ENCODE results near the gene TRPV3.

Gene TRPV3

DNA sequence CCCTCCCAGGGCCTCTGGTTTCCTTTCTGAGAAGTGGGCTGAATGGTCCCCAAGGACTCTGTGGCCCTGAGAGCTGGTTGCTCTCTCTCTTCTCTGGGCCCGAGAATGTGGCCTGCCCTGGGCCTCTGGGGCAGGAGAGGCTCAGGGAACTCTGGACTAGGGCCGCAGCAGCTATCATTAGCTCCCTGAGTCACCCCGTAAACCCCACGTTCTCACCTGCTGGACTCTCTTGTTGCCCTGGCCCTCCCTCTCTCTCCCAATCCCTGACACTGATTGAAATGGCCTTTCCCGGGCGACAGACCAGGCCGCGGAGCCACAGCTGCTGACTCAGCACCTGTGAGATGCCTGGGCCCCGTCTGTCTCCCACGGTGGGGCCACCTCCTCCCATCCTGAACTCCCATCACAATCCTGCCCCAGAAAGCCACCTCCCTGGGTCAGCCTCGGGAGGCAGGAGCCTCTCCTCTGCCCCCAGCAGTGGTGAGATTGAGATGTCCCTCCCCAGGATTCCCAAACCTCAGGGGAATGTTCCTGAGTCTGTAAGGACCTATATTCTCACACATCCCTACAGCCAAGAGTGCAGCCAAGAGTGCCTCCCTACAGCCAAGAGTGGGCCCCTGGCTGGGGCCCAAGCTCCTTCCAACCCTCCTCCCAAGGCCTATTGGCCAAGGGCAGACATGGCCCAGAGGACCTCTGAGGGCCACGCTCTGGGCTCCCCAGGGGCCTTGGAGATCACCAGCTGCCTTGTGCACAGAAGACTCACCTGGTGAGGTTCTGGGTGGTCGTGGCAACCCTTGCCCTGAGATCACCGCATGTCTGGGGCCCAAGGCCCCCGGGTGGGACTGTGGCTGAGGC lies 470 bp downstream of the TRPV3 start:
- CTCF ChIA-PET, result interaction anchor here (1.4 to 6.2 kb wide), 3 partner anchors 9 to 79 kb away, joined by 6 to 37 read pairs (median 7); partner anchors contain the start of genes CTNS and SHPK
- POLR2A ChIA-PET, result no interaction called here
- TF ChIP-seq, protein P1, sequence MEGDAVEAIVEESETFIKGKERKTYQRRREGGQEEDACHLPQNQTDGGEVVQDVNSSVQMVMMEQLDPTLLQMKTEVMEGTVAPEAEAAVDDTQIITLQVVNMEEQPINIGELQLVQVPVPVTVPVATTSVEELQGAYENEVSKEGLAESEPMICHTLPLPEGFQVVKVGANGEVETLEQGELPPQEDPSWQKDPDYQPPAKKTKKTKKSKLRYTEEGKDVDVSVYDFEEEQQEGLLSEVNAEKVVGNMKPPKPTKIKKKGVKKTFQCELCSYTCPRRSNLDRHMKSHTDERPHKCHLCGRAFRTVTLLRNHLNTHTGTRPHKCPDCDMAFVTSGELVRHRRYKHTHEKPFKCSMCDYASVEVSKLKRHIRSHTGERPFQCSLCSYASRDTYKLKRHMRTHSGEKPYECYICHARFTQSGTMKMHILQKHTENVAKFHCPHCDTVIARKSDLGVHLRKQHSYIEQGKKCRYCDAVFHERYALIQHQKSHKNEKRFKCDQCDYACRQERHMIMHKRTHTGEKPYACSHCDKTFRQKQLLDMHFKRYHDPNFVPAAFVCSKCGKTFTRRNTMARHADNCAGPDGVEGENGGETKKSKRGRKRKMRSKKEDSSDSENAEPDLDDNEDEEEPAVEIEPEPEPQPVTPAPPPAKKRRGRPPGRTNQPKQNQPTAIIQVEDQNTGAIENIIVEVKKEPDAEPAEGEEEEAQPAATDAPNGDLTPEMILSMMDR (IDR thresholded peaks at IDR 0.05; ENCODE audit: control extremely low read depth, extremely low read depth, low read depth, missing control alignments), result no peak
- peak; percentile 58 for DNase-seq (ENCODE audit: extremely low spot score)

DNA sequence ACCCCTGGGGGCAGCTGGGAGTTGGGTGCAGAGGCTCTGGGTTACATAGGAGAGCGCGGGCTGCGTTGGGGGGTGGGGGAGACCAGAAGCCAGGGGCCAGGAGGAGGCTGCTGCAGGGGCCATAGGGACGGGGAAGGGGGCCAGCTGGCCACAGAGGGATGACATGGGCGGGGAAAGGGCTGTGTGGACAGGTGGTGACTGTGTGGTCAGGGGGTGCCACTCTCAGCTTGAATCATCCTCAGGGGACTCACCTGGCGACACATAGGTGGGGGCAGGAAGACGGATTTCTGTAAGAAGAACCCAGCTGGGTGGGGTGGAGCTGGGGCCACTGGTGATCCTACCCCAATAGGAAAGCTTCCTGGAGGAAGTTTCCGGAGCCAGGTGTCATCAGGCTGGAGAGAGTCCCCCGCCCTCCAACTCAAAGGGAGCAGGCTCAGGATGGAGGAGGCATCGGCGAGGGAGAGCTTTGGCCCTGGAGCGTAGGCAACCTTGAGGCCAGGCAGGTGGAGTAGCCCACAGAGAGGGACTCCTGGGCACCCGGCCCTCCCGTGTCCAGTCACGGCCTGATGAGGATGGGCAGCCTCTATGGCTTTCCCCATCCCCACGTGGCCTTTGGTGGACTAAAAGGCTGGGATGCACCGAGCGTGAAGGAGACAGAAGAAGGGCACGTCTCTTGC lies 1.2 kb downstream of the TRPV3 start:
- ChIA-PET POLR2A (no interaction called here), CTCF (interaction anchor here (1.3 to 6.2 kb wide), 4 partner anchors 9 to 80 kb away, joined by 3 to 37 read pairs (median 6); partner anchors contain the start of genes CTNS and SHPK)
- DNase-seq (ENCODE audit: extremely low spot score), result no peak
- TF ChIP-seq, protein P1 (IDR thresholded peaks at IDR 0.05; ENCODE audit: control extremely low read depth, extremely low read depth, low read depth, missing control alignments), result no peak

DNA sequence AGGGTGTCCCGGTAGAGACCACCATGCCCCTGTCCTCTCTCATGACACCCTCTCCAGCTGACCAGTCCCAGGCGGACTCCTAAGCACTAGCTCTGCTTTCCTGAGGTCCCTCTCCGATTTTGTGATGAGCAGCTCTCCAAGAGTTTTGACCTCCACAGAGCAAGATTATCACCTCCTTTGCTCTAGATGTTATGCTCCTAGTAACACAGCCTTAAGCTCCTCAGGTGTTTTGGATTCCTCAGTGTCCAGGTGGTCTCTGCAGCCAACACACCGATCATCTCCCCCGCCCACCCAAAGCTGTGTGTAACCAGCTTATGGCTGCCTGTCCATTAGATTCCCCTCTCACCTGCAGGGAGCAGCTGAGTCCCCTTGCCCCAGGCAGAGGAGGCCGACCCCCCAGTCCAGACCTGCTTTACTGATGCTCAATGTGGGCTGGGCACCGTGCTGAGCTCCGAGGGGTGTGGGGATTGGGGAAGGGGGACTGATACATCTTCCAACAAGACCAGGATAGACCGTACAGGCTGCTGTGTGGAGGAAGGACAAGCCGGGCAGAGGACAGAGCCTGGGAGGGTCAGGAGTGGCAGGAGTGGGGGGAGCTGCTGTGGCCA lies 2.3 kb downstream of the TRPV3 start:
- POLR2A ChIA-PET, result interaction anchor here (1.2 kb wide), 1 partner anchor 13 kb away, joined by 3 read pairs; no protein-coding TSS in a partner anchor
- TF ChIP-seq, protein P1 (IDR thresholded peaks at IDR 0.05; ENCODE audit: control extremely low read depth, extremely low read depth, low read depth, missing control alignments), result no peak
- CTCF ChIA-PET, result interaction anchor here (1.2 to 6.2 kb wide), 6 partner anchors 8 to 179 kb away, joined by 3 to 37 read pairs (median 6); partner anchors contain the start of genes CTNS and SHPK
- DNase-seq (ENCODE audit: extremely low spot score), result no peak

DNA sequence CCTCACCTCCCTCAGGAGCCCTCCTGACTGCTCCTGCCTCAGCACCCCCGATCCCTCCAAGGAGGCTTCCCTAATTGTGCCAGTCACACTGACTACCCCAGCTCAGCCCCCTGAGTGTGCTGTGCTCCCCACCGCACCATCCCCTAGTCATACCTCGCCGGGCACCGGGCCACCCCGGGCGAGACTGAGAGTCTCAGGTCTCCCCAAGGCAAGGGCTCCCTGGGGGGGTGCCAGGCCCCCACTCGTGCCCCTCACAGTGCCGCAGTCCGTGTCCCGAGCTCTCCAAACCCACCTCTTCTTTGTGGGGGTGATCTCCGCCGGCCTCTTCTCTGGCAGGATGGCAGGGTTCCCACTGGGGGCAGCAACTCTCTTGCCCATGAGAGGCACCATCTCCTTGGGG lies 3.2 kb downstream of the TRPV3 start:
- POLR2A ChIA-PET, result interaction anchor here (1.2 kb wide), 1 partner anchor 12 kb away, joined by 3 read pairs; no protein-coding TSS in a partner anchor
- TF ChIP-seq, protein P1 (IDR thresholded peaks at IDR 0.05; ENCODE audit: control extremely low read depth, extremely low read depth, low read depth, missing control alignments), result no peak
- CTCF ChIA-PET, result interaction anchor here (0.6 to 6.2 kb wide), 3 partner anchors 17 to 22 kb away, joined by 3 to 37 read pairs (median 5); no protein-coding TSS in a partner anchor
- no peak for DNase-seq (ENCODE audit: extremely low spot score)

DNA sequence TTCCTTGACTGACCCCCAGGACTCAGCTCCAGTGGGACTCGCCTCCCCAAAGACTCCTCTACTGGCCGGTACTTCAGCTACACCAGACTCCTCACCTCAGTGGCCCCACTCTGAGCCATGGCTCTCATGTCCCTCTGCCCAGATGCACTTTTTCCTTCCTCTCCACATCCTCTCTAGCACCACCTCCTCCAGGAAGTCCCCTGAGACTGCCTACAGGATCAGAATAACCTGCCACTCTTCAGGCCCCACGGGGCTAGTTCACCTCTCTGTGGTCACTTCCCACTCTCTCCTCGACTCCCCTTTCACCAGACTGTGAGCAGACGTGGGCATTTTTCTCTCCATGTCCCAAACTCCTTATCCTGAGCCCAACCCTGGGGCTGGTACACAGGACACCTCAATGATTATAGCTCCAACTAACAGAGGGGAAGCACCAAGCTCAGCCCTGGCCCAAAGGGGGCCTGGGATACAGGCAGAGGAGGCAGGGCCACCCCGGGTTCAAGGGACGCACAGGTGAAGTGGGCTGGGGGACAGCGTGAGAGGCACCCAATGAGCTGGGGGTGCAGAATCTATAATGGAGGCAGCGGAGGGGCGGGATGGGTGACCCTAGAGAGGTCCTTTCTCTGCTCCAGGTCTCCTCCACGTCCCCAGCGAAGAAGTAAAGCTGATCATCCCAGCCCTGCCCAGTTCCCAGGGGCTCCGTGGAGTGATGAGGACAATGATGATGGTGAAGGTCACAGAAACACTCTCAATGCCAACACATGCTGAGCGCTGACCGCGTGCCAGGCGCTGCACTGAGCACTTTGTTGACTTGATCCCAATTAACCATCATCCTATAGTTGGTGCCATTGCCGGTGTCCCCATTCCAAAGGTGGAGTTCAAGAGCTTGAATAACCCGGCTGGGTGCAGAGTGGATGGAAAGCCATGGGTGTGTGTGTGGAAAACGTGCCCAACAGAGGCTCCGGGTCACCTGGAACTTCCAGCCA lies 3.9 kb downstream of the TRPV3 start:
- ChIA-PET CTCF (interaction anchor here (1.5 to 6.2 kb wide), 2 partner anchors 18 kb away, joined by 5 to 37 read pairs; no protein-coding TSS in a partner anchor), POLR2A (no interaction called here)
- no peak for DNase-seq (ENCODE audit: extremely low spot score)
- TF ChIP-seq, protein P1 (IDR thresholded peaks at IDR 0.05; ENCODE audit: control extremely low read depth, extremely low read depth, low read depth, missing control alignments), result no peak

Measured in GM10248 (cell line).